ENCODE results near the gene SRCAP. TPM values are rescaled to one million over a fixed set of nuclear protein-coding genes. Genes with fewer than 3 reads are reported as not detected.

Gene SRCAP
- 92.0 and 116 TPM in 2 replicates for total RNA-seq (2021)
- percentile 98 among the genes with signal in this experiment for Bru-seq, nascent RNA
- BruChase-seq, experiment 1, labeled RNA remaining after a 2-hour chase, result percentile 95 among the genes with signal in this experiment
- percentile 95 among the genes with signal in this experiment for BruChase-seq, experiment 2, labeled RNA remaining after a 6-hour chase
- long read RNA-seq, partial matches to known transcripts, result 67 of 68 reads
- long read RNA-seq, other reads (novel, unspliced or antisense), result 1 of 68 reads

DNA sequence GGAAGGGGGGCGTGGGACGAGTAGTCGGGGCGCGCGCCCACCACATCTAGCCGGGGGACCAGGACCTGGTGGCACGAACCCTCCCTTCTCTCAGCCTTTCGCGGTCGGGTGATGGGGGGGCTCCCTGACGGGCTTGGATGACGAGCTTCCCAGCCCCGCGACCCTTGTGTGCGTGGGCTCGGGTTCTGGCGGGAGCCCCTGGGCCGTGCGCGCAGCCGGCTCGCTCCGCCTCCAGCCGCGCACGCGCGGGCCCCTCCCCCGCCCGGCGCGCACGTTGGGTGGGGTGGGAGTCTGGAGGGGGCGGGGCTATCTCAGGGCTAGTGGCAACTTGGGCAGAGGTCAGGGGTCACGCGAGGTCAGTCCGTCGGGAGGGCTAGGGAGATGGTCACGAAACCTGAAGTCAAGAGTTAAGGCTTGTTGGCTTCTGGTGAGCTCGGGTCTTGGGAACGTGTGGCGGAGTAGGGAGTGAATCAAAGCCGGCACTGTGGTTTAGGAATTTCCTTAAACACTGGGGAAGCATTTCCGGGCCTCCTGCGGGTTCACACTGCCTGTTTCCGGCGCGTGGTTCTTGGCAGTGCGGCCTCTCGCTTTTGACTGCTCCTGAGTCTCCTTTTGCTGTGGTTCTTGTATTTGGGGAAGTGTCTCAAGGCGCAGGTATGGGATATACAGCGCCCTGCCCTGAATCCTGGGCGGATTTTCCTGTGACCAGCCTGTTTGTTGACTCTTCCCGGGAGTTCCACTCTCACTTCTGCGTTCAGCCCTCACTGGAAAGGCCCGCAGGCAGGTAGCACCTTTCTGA lies at the start of gene SRCAP:
Gene SRCAP (plus strand): TSS at position 356 of the 799 bp plus-strand sequence. CDS start 1,654 bp downstream, outside the sequence.
- Histone ChIP-seq H3K27ac (peak within 1 kb of the TSS; percentile 95), H3K4me1 (replicated peaks; ENCODE audit: insufficient read depth) (peaks cover 22% of the 10 kb centered on the region), H4K20me1 (ENCODE audit: insufficient read depth) (peaks cover 34% of the 10 kb centered on the region), H3K79me2 (ENCODE audit: low read depth) (peaks cover 40% of the 10 kb centered on the region), H3K9me3 (ENCODE audit: insufficient read depth, low read depth) (no peaks in the 10 kb centered on the region), H3K4me2 (peak within 1 kb of the TSS; percentile 79), H3K36me3 (ENCODE audit: low read depth) (peaks cover 24% of the 10 kb centered on the region), H3K27me3 (ENCODE audit: insufficient read depth, low read depth) (no peaks in the 10 kb centered on the region), H3F3A (ENCODE audit: insufficient read depth, low read depth) (peaks cover 27% of the 10 kb centered on the region), H2AFZ (peak within 1 kb of the TSS; percentile 82), H3K4me3 (peak within 1 kb of the TSS; percentile 96), H3K9me2 (ENCODE audit: insufficient read depth) (no peaks in the 10 kb centered on the region)
- TF ChIP-seq, protein P1, sequence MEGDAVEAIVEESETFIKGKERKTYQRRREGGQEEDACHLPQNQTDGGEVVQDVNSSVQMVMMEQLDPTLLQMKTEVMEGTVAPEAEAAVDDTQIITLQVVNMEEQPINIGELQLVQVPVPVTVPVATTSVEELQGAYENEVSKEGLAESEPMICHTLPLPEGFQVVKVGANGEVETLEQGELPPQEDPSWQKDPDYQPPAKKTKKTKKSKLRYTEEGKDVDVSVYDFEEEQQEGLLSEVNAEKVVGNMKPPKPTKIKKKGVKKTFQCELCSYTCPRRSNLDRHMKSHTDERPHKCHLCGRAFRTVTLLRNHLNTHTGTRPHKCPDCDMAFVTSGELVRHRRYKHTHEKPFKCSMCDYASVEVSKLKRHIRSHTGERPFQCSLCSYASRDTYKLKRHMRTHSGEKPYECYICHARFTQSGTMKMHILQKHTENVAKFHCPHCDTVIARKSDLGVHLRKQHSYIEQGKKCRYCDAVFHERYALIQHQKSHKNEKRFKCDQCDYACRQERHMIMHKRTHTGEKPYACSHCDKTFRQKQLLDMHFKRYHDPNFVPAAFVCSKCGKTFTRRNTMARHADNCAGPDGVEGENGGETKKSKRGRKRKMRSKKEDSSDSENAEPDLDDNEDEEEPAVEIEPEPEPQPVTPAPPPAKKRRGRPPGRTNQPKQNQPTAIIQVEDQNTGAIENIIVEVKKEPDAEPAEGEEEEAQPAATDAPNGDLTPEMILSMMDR (conservative IDR thresholded peaks at IDR 0.05), result no peak
- TF ChIP-seq EZH2 (IDR thresholded peaks at IDR 0.05; ENCODE audit: low read depth), result no peak
- ChIA-PET POLR2A (ENCODE audit: unreplicated experiment) (interaction anchor here (0.5 kb wide), 1 partner anchor 687 kb away, joined by 5 read pairs; no protein-coding TSS in a partner anchor), CTCF (no interaction called here)
- TSS peak; percentile 42 for BruUV-seq (replicated peaks)
- peak; percentile 70 to 92 for DNase-seq
- intact Hi-C loops (cut with micrococcal nuclease; ENCODE audit: unreplicated experiment), result loop anchor here (1.0 to 2.0 kb wide), 8 partner anchors 14 to 322 kb away; partner anchors contain the start of genes CFAP119, CTF1, FBRS and RNF40

DNA sequence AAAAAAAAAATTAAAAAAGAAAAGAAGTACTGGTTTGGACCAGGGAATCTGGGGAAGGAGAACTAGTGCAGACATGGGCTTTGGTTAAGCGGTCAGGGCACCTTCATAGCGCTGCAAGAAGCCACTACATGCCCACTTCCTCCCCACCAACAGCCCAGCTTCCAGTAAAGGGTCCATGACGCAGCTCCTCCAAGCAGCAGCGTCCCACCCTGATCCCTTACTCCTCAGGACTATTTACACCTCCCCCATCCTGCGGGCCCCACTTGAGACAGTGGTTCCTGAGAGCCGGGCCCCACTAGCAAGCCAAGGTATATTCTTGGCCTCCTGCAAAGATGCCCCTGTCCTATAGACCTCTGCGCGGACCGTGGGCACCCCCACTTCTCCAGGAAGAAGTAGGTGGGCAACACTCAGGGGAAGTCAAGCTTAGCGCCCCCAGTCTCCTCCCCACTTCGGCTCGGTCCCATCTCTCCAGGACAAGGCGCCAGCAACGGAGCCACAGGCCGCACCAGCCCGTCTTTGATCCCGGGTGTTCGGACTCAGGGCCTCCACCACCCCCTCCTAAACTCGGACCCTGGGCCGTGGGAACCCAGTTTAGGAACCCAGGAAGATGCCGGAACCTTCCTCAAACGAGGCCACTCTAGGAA lies 49.1 kb upstream of the SRCAP start:
- no peak for DNase-seq
- H3K4me3 ChIP-seq, result peak overlapping the region; percentile 72; the same call in 1 of the 2 replicates
- peaks cover 6% of the 10 kb centered on the region; the same call in 1 of the 2 replicates for H3K4me1 ChIP-seq (replicated peaks; ENCODE audit: insufficient read depth)
- peak overlapping the region; percentile 69 for H3K4me2 ChIP-seq
- H3K27ac ChIP-seq, result no peak overlapping the region
- H3K36me3 ChIP-seq (ENCODE audit: low read depth), result no peaks in the 10 kb centered on the region
- H3K9me2 ChIP-seq (ENCODE audit: insufficient read depth), result no peaks in the 10 kb centered on the region
- TF ChIP-seq, protein P1 (conservative IDR thresholded peaks at IDR 0.05), result no peak
- no peak for TF ChIP-seq EZH2 (IDR thresholded peaks at IDR 0.05; ENCODE audit: low read depth)
- ChIA-PET CTCF (interaction anchor here (0.6 to 1.2 kb wide), 3 partner anchors 16 to 279 kb away, joined by 5 to 8 read pairs (median 6); partner anchors contain the start of gene DCTPP1), POLR2A (ENCODE audit: unreplicated experiment) (interaction anchor here (0.6 to 1.0 kb wide), 3 partner anchors 9 to 560 kb away, joined by 4 to 15 read pairs (median 9); partner anchors contain the start of gene FBRS)
- no peaks in the 10 kb centered on the region for H4K20me1 ChIP-seq (ENCODE audit: insufficient read depth)
- peaks cover 5% of the 10 kb centered on the region; the same call in 1 of the 2 replicates for H3F3A ChIP-seq (ENCODE audit: insufficient read depth, low read depth)
- no peaks in the 10 kb centered on the region for H3K27me3 ChIP-seq (ENCODE audit: insufficient read depth, low read depth)
- peaks cover 12% of the 10 kb centered on the region for H3K79me2 ChIP-seq (ENCODE audit: low read depth)
- BruUV-seq (replicated peaks), result TSS peak; percentile 64
- H3K9me3 ChIP-seq (ENCODE audit: insufficient read depth, low read depth), result no peaks in the 10 kb centered on the region
- intact Hi-C loops (cut with micrococcal nuclease; ENCODE audit: unreplicated experiment), result loop anchor here (5.0 to 10.0 kb wide), 3 partner anchors 247 to 805 kb away; partner anchors contain the start of genes ARMC5, CTF1, TBX6 and YPEL3
- H2AFZ ChIP-seq, result peak overlapping the region; percentile 93

Measured in PC-9 (cell line).